GM23338 (cell line): Measurements from ENCODE around the gene CELF4.

Experiments
- CREB1 ChIP-seq: fragments of 250-450 bp; sonication (Bioruptor Pico); IDR thresholded peaks from 2 replicates; pipeline ENCODE4 v1.5.0; 2020; ENCODE audit warnings: low read depth, mild to moderate bottlenecking, moderate library complexity
- EZH2 ChIP-seq: fragments of 200-600 bp; sonication (generic); IDR thresholded peaks from one replicate; pipeline ENCODE4 v1.8.0; 2017; ENCODE audit warnings: antibody characterized with exemption, mild to moderate bottlenecking, low read depth; ENCODE audit not compliant: unreplicated experiment
- EZH2phosphoT487 ChIP-seq: fragments of 200-600 bp; sonication (generic); IDR thresholded peaks from one replicate; pipeline ENCODE4 v1.8.1; 2018; ENCODE audit warnings: antibody characterized with exemption; ENCODE audit not compliant: unreplicated experiment
- JUNB ChIP-seq: IDR thresholded peaks from one replicate; pipeline ENCODE4 v1.6.1; 2016; ENCODE audit warnings: antibody characterized with exemption; ENCODE audit not compliant: unreplicated experiment
- NANOG ChIP-seq: IDR thresholded peaks from 2 replicates; pipeline ENCODE4 v1.6.1; 2016; ENCODE audit warnings: antibody characterized with exemption, borderline replicate concordance
- POLR2AphosphoS5 ChIP-seq: IDR thresholded peaks from 2 replicates; pipeline ENCODE4 v1.6.1; 2016; ENCODE audit warnings: antibody characterized with exemption, low read depth
- STAT1 ChIP-seq: IDR thresholded peaks from one replicate; pipeline ENCODE4 v1.6.1; 2016; ENCODE audit warnings: antibody characterized with exemption; ENCODE audit not compliant: unreplicated experiment
- ZNF331 ChIP-seq: fragments of 250-450 bp; sonication (Bioruptor Pico); IDR thresholded peaks from 2 replicates; pipeline ENCODE4 v1.5.0; 2020; ENCODE audit warnings: low read depth, mild to moderate bottlenecking, moderate library complexity
- TF ChIP-seq, protein P1 (sequence below), 2 experiments: fragments of 200-600 bp in 1 of 2; sonication (generic) in 1 of 2; conservative IDR thresholded peaks; 2 replicates each; pipeline versions ENCODE4 v1.5.1 to v1.6.1; 2016 to 2017; ENCODE audit warnings: antibody characterized with exemption in 2 of 2, low read depth in 2 of 2, mild to moderate bottlenecking in 2 of 2, moderate library complexity in 1 of 2
- TF ChIP-seq, protein P2 (sequence below): IDR thresholded peaks from 2 replicates; pipeline ENCODE4 v1.6.1; 2016; ENCODE audit warnings: antibody characterized with exemption
- TF ChIP-seq, protein P3 (sequence below): IDR thresholded peaks from one replicate; pipeline ENCODE4 v1.6.1; 2018; ENCODE audit warnings: antibody characterized with exemption; ENCODE audit not compliant: unreplicated experiment

DNA sequence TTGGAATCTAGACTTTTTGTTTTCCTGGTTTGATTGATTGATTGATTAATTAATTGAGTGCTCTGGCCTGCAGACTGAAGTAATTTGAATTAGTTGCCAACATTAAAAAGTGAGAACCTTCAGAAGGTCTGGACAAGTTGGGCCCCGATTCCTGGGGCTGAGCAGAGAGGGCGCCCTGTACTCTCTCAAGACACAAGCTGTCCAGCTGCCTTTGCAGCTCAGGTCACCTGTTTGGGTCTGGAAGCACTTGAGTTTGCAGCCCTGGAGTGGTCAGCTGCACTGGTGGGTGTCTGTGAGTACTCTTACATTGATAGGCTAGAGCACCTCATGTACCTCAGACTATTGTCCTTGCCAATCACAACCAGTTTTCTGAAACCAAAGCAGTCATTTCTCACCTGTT is 22.7 kb upstream of the CELF4 start:
- TF ChIP-seq, protein P1, sequence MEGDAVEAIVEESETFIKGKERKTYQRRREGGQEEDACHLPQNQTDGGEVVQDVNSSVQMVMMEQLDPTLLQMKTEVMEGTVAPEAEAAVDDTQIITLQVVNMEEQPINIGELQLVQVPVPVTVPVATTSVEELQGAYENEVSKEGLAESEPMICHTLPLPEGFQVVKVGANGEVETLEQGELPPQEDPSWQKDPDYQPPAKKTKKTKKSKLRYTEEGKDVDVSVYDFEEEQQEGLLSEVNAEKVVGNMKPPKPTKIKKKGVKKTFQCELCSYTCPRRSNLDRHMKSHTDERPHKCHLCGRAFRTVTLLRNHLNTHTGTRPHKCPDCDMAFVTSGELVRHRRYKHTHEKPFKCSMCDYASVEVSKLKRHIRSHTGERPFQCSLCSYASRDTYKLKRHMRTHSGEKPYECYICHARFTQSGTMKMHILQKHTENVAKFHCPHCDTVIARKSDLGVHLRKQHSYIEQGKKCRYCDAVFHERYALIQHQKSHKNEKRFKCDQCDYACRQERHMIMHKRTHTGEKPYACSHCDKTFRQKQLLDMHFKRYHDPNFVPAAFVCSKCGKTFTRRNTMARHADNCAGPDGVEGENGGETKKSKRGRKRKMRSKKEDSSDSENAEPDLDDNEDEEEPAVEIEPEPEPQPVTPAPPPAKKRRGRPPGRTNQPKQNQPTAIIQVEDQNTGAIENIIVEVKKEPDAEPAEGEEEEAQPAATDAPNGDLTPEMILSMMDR (conservative IDR thresholded peaks at IDR 0.05; ENCODE audit: low read depth in 2 of 2) = peak; percentile 26 to 56; a peak in 3 of 4 replicates
- no peak for TF ChIP-seq EZH2
- TF ChIP-seq JUNB = no peak
- TF ChIP-seq EZH2phosphoT487 = no peak
- TF ChIP-seq, protein P2, sequence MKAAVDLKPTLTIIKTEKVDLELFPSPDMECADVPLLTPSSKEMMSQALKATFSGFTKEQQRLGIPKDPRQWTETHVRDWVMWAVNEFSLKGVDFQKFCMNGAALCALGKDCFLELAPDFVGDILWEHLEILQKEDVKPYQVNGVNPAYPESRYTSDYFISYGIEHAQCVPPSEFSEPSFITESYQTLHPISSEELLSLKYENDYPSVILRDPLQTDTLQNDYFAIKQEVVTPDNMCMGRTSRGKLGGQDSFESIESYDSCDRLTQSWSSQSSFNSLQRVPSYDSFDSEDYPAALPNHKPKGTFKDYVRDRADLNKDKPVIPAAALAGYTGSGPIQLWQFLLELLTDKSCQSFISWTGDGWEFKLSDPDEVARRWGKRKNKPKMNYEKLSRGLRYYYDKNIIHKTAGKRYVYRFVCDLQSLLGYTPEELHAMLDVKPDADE = no peak
- no peak for TF ChIP-seq POLR2AphosphoS5
- no peak for TF ChIP-seq ZNF331 (CRISPR knock-in tag)
- TF ChIP-seq, protein P3, sequence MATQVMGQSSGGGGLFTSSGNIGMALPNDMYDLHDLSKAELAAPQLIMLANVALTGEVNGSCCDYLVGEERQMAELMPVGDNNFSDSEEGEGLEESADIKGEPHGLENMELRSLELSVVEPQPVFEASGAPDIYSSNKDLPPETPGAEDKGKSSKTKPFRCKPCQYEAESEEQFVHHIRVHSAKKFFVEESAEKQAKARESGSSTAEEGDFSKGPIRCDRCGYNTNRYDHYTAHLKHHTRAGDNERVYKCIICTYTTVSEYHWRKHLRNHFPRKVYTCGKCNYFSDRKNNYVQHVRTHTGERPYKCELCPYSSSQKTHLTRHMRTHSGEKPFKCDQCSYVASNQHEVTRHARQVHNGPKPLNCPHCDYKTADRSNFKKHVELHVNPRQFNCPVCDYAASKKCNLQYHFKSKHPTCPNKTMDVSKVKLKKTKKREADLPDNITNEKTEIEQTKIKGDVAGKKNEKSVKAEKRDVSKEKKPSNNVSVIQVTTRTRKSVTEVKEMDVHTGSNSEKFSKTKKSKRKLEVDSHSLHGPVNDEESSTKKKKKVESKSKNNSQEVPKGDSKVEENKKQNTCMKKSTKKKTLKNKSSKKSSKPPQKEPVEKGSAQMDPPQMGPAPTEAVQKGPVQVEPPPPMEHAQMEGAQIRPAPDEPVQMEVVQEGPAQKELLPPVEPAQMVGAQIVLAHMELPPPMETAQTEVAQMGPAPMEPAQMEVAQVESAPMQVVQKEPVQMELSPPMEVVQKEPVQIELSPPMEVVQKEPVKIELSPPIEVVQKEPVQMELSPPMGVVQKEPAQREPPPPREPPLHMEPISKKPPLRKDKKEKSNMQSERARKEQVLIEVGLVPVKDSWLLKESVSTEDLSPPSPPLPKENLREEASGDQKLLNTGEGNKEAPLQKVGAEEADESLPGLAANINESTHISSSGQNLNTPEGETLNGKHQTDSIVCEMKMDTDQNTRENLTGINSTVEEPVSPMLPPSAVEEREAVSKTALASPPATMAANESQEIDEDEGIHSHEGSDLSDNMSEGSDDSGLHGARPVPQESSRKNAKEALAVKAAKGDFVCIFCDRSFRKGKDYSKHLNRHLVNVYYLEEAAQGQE = no peak
- no peak for TF ChIP-seq STAT1
- TF ChIP-seq NANOG = no peak
- TF ChIP-seq CREB1 (CRISPR knock-in tag) = no peak
